Hepatocyte (in vitro differentiated cells): ENCODE data around the gene BIN1.

Experiments used
- EZH2 ChIP-seq: fragments of 200-600 bp; sonication (generic); IDR thresholded peaks from 2 replicates; pipeline ENCODE4 v1.6.1; 2016; ENCODE audit warnings: antibody characterized with exemption, mild to moderate bottlenecking, borderline replicate concordance
- TF ChIP-seq, protein P1 (sequence below): fragments of 200-600 bp; sonication (generic); IDR thresholded peaks from 2 replicates; pipeline ENCODE4 v1.5.1; 2016; ENCODE audit warnings: antibody characterized with exemption, mild to moderate bottlenecking; ENCODE audit not compliant: poor library complexity

DNA sequence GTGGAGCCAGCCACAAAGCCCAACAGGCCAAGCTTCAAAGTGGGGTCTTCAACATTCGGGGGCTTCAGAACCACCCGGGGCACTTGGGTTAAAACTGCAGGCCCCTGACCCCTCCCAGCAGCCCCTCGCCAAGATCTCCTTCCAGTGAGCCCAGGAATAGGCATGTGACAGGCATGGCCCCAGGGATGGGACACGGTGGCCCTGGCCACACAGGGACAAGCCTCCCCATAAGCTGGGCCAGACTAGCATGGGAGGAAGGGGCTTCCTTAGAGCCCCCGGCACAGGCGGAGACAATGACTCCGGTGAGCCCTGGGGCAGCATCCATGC lies 52.4 kb downstream of the BIN1 start:
- TF ChIP-seq, protein P1, sequence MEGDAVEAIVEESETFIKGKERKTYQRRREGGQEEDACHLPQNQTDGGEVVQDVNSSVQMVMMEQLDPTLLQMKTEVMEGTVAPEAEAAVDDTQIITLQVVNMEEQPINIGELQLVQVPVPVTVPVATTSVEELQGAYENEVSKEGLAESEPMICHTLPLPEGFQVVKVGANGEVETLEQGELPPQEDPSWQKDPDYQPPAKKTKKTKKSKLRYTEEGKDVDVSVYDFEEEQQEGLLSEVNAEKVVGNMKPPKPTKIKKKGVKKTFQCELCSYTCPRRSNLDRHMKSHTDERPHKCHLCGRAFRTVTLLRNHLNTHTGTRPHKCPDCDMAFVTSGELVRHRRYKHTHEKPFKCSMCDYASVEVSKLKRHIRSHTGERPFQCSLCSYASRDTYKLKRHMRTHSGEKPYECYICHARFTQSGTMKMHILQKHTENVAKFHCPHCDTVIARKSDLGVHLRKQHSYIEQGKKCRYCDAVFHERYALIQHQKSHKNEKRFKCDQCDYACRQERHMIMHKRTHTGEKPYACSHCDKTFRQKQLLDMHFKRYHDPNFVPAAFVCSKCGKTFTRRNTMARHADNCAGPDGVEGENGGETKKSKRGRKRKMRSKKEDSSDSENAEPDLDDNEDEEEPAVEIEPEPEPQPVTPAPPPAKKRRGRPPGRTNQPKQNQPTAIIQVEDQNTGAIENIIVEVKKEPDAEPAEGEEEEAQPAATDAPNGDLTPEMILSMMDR, result no peak
- TF ChIP-seq EZH2, result no peak
